Vagina (tissue), 2 donors: ENCODE measurements around the gene AQP7.
"Not testable (repeated sequence)": the region's sequence is repeated elsewhere in the genome, so short reads cannot be mapped to it uniquely, and the experiment has no call there.

Experiments
- CTCF ChIP-seq, 3 experiments: fragments of 450-650 bp in 2 of 3; fragments of 200-600 bp in 1 of 3; sonication (generic) in 1 of 3; IDR thresholded peaks; one replicate each; pipeline ENCODE4 v1.5.1; 2017 to 2019; ENCODE audit warnings: antibody characterized with exemption in 3 of 3, mild to moderate bottlenecking in 2 of 3, moderate library complexity in 2 of 3
- POLR2A ChIP-seq, 2 donors: fragments of 450-650 bp; IDR thresholded peaks; one replicate each; pipeline ENCODE4 v1.6.1; 2017; ENCODE audit warnings: antibody characterized with exemption in 2 of 2, mild to moderate bottlenecking in 2 of 2, moderate library complexity in 2 of 2

GRCh38 chr9:33424492-33424891 lies 22.1 kb upstream of the AQP7 start:
- not testable (repeated sequence) for TF ChIP-seq POLR2A, CTCF (IDR thresholded peaks at IDR 0.05)
